ENCODE data around the gene SLC20A1.

The SLC20A1 gene

DNA sequence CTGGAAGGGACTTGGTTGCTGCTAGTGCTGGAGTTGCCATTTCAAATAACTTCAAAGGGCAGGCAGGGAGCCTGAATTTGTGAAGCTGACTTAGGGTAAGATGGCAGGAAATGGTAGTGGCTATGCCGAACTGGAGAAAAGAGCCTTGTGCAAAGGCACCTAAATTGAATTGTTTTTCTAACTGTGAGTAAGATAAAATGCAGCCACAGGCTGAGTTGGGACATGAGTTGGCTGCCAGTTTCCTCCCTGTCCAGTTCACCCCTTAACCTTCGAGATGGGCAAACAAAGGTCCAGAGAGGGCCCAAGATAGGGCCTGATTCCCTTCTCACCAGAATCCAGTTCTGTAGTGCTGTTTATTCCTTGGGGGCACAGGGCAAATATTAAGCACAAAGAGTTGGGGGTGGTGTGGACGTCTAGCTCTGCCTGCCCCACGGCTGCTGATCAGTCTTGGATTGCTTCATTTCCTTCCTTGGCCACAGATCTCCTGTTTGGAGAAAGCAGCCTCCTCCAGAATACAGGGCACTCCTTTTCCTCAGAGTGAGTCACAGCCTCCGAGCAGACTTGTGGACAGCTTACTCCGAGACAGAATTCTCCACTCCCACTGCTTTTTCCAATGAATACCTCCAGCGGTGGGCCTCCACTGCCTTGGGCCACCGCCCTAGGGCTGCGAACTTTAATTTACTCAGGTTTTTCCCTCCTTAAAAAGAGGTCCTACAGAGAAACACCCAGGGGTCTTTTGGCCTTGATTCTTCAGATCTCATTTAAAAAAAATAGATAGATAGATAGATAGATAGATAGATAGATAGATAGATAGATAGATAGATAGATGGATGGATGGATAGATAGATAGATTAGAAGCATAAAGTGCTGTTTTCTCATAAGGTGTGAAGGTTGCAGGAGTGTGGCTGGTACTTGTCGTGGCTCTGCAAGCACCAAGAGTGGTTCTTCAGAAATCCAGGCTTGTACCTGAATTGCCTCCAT is 18.4 kb upstream of the SLC20A1 start:
- no peak for DNase-seq

DNA sequence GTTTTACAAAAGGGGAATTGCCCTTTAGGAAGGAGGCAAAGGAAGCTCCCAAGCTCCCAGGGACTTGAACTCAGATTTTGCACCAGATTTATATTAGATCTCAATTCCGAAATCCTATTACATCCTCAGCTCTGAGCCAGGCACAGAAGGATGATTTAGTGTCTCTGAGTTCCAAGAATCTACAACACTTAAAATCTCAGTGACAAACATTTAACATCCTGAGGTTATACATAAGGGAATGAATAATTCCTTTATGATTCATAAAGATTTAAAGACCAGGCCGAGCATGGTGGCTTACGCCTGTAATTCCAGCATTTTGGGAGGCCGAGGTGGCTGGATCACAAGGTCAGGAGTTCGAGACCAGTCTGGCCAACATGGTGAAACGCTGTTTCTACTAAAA is 16.5 kb upstream of the SLC20A1 start:
- DNase-seq = no peak

DNA sequence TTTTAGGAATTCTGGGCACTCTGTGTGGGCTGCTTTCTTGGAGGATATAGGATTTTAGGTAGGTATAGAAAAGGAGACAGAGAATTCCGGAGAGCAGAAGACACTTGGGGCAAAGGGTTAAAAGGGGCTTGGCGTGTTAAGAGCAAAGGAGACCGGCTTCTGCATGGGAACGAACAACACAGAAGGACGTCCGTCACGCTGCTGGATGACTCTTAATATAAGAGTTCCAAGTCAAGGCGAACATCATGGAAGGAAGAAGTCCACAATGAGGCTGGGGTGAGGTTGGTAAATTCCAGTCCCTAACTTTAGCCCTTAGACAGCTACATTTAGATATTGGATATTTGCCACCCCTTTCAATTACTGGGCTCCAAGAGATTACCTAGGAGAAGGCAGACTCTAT is 15.9 kb upstream of the SLC20A1 start:
- DNase-seq = no peak

DNA sequence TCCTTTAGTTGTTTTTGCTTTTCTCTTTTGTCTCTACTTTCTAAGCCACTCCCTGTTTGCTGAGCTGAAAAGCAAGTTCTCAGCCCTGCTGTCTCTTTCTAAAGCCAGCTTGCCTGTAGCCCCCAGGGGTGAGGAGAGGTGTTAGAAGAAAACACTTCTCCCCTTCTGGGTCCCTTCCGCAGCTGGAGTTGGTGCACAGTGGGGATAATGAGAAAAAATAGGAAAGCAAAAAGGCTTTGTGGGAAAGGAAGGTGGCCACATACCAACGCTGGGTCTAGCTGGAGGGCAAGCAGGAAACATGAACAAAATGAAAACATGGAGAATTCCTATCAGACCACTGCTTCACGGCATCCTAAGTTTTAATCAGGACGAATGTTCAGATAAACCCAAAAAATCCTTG is 15.5 kb upstream of the SLC20A1 start:
- no peak for DNase-seq

DNA sequence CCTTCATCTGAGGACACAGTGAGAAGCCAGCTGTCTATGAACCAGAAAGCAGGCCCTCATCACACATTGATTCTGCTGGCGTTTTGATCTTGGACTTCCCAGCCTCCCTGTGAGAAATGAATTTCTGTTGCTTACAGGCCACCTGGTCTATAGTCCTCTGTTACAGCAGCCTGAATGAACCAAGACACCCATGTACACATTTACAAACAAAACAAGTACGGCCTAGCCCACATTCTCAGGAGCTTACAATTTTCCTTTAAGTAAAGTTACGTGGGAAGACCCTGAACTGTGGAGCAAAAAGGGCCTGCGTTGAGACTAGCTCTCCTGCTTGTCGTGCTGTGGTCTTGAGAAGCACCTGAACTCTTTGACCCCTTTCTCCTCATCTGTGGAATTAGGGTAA is 12.0 kb upstream of the SLC20A1 start:
- DNase-seq = no peak

DNA sequence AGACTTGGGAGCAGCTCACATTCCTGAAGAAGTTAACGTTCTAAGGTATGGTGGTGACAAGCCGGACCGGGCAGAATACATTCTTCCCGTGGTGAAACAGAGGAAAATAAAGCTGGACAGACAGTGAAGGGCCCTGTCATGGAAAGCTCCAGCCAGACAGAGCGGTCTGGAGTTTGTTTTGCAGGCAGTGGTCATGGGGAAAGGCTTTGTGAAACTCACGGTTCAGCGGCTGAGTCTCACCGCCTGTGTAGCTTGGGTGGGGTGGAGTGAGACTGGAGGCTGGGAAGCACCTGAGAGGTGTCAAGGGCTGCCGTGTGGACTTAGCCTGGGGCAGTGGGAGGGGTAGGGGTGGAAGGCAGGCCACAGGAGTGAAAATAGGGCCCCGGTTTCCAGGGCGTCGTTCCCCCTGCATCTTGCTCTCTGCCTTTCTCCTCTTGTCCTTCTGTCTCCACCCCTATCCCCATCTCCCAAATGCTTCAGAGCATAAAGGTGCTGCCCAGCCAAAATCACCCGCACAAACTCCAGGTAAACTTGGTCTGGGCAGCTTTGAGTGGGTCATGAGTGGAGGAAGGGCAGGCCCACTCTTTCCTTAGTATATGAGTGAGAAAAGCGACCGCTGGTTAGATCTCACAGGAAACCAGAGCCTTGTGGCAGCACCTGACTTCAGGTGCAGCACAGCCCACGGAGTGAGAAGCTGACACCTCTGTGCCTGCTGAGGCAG is 11.4 kb upstream of the SLC20A1 start:
- no peak for DNase-seq

DNA sequence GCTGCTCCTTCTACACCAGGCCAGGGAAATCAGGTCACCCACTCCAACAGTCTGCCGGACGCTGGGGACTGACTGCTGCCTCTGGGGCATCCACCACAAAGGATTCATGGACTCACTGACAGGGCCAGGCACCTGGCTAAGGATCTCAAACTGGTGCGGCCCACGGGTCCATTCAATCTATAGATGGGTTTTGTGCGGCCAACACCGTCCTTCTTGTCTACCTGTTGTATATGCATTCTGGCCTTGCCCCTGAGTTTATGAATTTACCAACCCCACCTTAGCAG is 10.9 kb upstream of the SLC20A1 start:
- no peak for DNase-seq

DNA sequence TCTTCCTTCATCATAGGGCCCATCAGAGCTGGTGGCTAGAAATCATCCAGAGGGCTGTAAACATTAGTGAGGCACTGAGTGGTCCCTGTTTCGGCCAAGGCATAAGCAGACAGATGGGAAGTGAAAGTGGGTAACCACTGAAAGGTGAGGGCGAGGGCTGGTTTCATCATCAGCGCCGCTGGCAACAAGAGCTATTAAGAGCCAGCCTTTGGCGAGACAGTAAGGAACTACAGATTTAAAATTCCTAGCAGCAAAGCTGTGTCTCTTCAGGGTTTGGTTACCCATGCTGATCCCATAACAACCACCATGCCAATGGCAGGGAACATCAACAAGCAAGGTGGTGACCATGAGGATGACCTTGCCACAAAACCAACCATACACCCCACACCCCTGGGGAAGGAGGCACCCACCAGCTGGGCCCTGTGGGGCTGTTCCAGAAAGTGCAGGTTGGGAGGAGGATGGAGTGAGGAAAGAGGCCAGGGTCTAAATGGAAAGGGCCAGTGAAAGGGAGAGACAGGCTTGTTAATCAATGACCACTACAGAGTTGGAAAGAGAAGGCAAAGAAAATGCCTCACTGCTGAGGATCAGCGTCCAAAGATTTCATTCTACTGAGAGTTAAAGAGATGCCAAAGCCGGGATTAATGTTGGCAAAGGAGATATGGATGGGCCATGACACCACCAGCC is 9.0 kb upstream of the SLC20A1 start:
- DNase-seq = no peak

DNA sequence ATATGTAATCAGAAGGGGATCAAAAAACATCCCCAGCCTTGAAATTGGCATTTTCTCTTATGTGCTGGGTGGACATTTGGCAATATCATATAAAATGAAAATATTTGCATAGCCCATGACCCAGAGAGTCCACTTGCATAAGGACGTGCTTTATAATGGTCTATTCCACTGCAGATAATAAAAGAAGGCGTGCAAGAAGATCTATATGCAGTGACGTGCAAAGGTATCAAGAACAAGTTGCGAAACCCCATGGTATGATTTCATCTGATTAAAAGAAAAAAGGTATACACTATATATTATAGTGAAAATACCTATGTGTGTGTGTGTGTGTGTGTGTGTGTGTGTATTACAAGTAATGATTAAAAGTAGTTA is 8.5 kb upstream of the SLC20A1 start:
- no peak for DNase-seq

DNA sequence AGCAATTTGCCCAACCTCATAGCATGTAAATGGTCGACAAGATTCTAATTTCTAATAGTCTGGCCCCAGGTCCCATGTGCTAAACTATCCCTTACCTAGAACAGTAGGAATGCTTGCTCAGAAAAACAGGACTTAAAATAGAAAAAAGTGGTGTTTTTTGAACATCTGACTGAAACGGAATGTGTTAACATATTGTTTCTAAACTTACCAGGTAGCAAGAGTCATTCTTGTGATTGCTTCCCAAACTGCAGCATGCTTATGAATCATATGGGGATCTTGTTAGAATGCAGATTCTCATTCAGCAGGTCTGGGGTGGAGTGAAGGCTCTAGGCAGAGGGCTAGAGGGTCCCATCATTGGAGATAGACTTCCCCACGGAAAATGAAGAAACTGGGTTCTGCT is 5.8 kb upstream of the SLC20A1 start:
- no peak for DNase-seq

DNA sequence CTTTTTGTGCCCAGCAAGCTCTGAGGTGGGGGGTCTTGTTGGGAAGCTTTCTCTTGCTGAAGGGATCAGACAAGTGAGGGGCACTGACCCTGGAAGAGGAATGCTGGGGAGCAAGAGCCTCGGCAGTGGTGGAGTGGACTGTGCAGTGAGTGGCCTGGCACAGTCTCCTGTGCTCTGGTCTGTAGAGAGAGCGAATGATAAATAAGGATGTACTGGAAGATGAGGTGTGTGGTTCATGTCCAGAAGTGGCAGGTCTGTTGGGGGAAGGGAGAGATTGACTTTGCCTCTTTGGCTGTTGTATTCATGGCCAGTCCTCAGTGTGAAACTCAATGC is 5.3 kb upstream of the SLC20A1 start:
- DNase-seq = no peak

DNA sequence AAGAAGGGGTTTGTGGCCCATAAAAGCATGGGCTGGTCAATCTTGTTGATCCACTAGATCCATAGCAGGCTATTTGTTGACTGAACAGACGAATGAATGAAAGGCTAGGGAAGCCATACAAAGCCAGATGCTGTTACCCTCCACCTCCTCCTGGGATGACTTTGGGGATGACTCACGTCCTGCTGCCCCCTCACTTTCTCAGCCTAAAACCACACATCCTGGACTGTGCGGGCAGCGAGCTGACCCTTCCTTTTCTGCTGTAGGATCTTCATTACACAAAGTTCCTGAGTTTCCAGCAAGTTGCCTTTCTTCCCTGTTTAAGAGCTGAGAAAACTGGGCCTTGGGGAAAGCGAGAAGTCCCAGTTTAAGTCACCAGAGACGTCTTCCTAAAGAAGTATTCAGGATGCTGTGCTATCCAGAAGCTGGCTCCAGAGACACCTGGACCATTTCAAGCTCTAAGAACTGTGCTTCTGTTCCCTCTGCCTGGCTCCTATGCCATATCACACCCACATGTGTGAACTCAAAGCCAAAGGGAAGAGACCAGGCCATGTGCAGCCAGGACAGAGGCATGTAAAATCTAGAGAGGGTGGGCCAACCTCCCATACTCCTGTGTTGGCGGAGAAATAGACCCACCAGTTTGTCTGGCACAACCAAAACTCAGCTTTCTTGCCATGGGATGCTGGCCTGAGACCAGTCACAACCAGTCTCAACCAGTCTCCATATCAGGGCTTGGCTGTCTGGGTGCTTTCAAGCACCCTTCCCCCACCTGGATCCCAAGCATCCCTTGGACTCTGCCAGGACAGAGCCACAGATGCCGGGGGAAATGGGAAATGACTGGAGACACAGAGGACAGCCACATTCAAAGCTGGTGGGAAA is 4.7 kb upstream of the SLC20A1 start:
- DNase-seq = no peak

DNA sequence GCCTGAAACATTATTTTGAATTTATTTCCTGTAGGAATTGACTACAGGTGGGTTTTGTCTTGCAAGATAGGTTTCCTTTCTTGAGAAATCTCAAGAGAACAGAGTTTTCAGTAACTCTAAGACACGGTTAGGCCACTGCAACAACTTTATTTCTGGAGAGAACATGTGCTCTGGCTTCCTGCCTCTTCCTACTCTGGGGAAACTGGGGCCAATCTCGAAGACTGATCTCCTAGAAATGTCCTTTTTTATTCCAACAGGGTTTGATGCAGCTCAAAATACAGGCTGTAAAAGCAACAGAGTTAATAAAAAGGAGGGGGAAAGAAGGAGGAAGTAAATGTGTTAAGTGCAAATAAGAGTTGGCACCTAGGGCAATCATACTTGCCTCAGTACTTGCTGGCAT is 4.0 kb upstream of the SLC20A1 start:
- no peak for DNase-seq

DNA sequence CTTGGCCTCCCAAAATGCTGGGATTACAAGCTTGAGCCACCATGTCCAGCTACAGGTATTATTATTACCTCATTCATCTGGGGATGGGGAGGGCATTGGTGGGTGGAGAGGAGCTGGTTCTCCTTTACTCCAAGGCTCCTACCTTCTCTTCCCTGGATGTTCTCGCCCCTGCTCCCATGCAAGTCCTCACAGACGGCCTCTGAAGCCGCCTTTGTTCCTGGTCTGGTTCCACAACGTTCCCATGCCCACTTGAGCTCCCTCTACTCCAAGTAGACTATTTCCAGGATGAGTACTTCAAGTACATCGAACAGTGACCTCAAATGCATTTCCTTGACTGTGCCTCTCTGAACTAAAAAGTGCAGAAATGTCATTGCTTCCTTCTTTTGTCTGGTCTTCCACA is 3.2 kb upstream of the SLC20A1 start:
- DNase-seq = no peak

DNA sequence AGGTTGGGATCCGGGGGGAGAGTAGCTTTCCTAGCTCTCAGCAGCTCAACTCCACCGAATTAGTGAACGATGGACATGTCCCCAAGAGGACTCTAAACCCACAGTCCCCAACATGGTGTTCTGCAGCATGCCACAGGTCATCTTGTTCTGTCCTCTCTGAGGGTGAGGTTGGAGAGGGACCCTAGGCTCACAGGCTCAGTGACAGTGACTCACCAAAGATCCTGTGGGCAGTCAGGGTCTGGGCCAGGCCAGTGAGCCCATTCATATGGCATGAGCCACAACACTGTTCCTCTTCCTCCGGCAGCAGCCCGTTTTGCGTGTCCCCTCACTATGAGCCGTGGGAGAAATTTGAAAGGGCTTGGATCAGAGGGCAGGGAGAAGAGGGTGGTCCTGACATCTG is 2.8 kb upstream of the SLC20A1 start:
- no peak for DNase-seq

DNA sequence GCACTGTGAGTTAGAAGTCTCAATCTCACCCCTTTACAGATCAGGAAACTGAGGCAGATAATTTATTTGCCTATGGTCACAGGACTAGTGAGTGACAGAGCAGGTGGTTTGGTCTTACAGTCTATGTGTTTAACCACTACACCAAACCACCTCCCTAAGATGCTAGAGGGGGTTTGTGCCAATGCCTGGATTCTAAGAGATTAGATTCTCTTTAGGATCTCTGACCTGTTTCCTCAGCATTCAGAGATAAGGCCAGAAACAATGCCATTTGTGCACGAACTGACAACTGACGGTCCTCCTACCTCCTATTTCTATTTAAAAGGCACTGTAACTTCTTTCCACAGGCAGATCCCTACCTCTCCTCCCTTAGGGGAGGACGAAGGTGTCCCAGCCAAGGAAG is 2.3 kb upstream of the SLC20A1 start:
- no peak for DNase-seq

DNA sequence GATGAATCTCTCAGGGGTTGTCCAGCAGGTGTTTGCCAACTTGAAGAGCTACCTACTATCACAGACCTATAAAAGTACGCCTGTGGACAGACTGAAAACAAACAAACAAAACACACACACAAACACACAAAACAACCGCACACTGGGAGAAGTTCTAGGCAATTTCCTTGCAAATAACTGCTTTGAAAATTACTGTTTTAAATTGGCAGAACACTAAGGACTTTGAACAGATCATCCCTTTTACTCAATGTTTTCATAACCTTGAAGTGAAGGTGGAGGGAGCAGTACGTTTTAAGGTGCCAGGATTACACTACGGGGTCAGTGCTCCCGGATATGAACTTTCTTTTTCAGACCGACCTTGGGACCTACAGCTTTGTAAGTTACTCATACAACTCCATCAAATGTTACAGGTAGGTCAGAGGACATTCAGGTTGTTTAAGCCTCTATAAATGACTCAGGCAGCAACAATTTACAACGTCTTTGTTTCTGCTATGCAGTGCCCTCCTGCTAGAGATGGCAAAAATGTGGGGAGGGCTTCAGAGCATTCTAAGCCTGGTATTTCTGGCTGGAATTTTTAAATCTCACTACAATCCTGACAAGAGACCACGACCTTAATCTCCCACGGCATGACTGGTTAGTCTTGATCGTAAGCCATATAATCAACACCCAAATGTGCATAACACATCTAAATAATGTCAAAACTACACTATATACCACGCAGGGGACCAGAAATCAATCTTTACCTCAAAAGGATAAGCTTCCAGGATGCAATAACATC is 1.4 kb upstream of the SLC20A1 start:
- no peak for DNase-seq

DNA sequence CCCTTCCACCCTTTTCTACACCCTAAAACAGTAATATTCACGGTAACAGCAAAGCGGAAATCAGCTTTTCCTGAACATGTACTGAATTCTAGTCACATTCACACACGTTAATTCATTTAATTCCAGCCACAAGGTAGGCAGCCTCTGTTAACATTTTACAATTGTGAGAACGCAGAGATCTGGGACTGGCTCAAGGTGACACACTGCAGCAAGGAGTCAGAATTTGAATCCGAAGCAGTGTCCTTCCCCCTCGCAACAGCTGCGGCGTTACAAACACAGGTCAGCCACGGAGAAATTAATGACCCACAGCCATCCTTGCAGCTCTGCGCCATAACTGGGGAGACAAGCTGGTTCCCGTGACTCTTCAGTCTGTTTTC is 818 bp upstream of the SLC20A1 start:
- DNase-seq = no peak

DNA sequence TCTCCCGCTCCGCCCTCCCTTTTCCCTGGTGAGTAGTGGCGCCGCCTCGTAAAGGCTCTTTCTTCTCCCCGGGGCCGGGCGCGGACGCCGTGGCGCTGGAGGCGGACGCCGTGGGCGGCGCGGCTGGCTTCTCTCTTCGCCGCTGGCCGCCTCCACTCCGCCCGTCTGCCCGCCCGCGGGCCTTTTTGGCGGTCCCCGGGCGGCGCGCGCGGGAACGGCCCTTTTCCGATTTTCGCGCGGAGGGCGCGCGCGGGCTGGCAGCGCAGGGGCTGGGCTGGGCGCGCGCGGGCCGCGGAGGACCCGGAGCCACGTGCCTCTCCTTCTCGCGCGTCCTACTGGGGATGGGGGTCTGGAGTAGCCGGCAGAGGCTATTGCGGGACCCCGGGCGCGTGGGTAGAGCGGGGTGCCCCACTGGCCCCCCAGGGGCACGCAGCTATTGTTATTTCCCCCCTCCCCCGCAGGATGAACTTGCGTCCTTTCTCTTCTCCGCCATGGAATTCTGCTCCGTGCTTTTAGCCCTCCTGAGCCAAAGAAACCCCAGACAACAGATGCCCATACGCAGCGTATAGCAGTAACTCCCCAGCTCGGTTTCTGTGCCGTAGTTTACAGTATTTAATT is 472 bp downstream of the SLC20A1 start:
- DNase-seq = no peak

DNA sequence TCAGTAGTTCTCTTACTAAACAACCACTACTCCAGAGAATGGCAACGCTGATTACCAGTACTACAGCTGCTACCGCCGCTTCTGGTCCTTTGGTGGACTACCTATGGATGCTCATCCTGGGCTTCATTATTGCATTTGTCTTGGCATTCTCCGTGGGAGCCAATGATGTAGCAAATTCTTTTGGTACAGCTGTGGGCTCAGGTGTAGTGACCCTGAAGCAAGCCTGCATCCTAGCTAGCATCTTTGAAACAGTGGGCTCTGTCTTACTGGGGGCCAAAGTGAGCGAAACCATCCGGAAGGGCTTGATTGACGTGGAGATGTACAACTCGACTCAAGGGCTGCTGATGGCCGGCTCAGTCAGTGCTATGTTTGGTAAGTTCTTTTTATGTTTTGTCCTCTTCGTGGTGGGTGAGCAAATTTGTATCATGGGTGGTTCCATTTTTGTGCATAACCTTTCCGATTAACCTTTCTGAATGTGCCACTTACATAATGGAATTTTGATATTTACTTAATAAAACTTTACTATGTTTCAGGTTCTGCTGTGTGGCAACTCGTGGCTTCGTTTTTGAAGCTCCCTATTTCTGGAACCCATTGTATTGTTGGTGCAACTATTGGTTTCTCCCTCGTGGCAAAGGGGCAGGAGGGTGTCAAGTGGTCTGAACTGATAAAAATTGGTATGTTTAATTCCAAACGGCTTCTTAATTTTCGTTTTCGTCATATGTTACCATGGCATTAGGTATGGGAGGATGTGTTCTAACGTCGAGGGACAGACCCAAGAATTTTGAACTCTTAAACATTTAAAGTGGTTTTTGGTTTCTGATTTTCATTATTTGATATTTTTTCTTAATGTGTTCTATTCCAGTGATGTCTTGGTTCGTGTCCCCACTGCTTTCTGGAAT is 1.3 kb downstream of the SLC20A1 start:
- no peak for DNase-seq

DNA sequence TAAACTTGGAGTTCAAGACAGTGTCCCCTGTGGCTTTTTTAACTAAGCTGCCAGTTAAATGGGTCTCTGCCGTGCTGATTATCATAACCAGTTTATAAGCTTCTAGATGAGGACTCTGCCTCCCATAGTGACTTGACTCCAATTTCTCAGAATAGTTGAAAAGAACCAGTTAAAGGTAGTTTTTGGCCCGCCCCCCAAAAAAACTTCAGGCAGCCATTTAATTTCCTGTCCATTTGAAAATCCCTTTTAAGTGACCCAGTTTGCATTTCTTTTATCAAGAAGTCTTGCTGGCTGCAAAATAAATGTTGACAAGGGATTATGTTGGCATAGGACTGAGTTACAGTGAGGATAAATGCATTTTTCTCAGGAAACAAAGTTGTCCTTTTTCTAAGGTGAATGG is 2.3 kb downstream of the SLC20A1 start:
- no peak for DNase-seq
